Kidney tubule cell (primary cell): ENCODE data around the gene STK32C.
A peak's percentile ranks its signal among the peaks of the same experiment; 100 is the strongest.
"Not testable (repeated sequence)": the region's sequence is repeated elsewhere in the genome, so short reads cannot be mapped to it uniquely, and the experiment has no call there.

Experiments
- DNase-seq: peaks from one replicate; pipeline ENCODE4 v3.0.0-alpha.2; 2018; ENCODE audit warnings: low spot score

Gene STK32C

DNA sequence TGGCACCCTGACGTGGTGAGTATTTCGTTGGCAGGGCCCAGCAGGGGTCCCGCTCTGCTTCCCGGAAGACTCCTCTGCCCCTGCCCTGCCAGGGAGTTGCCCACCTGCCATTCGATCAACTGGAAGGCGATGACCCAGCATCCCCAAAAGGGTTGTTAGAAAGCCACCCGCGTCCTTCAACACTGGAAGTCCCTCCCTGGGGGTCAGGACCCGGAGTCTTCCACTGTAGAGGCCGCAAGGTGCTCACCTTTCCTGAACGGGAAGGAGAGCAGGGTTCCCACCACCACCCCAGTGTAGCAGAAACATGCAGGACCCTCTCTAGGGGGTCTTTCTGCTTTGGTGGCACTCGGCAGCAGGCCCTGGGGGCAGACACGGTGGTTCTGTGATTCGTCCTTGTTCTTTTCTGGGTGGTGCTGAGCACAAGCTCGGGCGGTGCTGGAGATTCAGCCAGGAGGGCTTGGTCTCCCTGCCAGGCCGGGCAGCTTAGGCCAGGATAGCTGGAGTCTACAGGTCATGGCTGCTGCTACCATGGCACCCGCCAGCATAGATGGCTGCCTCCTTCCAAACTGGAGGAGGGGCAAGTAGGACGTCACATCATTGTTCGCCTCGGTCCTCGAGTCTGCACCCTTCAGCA, 140.6 kb downstream of the STK32C start:
- no peak for DNase-seq

DNA sequence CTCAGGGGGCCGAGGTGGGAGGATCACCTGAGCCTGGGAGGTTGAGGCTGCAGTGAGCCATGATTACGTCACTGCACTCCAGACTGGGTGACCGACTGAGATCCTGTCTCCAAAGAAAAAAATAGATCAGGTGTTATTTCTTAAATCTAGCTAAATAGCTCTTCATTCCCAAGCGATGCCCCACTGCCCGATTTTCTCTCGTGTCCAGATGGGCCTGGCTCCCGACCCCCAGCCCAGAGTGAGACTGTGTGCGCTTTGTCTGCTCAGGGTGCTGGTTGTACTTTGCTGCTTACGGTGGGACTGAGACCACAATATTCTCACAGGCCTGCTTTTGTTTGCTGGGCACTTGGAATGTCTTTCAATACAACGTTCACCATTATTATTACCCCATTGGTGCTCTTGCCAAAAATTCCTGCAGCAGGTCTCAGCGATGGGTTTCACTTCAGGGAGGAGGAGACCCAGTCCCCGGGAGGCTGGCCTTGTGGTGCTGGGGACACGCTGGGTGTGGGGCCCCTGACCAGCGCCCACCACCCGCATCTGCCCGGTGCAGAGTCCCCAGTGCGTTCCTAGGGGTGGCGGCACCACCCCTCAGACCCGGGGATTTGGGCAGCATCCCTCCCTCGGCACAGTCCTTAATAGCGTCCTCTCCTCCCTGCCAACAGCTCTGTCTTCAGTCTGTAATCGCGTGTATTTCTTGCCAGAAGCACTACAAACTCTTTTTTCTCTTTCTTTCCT, 141.4 kb downstream of the STK32C start:
- DNase-seq, result no peak

DNA sequence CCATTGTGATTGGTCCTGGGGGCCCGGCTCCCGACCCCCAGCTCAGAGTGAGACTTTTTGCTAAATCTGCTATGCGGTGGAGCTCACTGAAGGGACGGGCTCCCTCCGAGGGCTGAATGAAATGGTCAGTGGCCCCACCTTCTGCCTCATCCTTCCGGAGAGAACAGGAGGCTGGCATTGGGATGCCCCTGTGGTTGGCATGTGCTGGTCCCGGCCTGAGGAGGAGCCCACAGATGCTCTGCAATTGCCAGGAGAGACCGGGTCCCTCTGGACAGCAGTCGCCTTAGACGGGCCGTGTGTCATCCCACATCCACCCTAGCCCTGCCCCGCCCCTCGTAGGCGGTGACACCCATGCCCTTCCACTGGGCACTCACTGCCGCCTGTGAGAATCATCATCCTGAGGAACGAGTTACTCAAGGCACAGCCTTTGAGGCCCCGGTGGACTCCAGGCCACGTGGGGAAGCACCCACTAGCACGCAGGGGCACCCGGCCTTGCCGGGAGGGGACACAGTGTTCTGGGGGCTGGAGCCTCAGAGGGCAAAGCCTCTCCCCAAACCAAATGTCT, 142.3 kb downstream of the STK32C start:
- DNase-seq, result no peak

DNA sequence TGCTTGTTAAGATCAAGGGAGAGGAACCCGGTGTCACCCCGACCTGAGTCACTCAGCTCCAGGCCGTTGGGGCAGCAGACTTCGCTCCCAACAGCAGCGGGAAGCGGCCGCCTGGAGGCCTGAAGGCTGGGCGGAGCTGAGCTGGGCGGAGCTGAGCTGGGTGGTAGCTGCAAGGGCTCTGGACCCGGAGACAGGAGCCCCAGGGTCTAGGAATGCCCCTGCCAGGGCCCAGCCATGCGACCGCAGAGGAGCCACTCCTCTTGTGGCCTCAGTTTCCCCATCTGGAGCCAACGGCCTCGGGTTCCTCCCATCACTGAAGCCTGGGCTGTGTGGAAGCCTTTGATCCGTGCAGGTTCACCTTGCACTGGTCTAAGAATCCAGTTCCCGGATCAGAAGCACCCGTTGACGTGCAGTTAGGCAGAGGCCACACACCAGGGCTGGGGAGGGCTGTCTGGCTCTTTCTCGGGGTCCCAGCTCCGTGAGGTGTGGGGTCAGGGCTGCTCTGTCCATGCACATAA, 142.9 kb downstream of the STK32C start:
- no peak for DNase-seq

DNA sequence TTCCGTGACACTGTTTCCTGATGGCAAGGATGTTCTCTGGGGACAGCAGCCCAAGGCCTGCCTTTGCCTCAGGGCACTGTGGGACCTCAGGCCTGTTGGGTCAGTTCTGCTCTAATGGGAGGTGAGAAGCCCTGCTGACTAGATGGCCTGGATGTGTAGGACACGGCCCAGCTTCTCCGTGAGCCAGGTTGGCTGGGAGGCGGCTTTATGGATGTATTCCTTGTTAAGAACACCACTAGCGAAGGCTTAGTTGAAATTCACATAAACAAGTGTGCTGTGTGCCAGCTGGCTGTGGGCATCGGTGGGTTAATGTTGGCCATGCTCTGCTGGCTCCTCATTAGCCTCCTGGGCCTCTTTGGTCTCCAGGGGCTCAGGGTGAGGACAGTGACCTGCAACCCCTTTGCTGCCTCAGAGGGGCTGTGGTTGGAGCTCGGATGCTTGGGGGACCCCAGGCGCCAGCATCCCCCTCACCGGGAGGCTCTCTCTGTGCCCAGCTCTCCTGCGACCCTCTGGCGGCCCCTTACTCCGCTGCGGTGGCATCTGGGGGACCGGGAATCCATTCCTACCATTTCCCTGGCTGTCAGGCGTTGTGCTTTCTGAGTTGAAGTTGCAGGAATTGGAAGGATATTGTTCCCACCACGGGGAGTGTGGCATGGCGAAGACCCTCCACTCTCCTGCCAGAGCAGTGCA, 143.8 kb downstream of the STK32C start:
- no peak for DNase-seq

- DNase-seq, result peak; percentile 28
These were observed 144.4 kb downstream of the STK32C start for GRCh38 chr10:132163278-132163765.

GRCh38 chr10:132162590-132163277, 145.0 kb downstream of the STK32C start:
- no peak for DNase-seq

GRCh38 chr10:132162021-132162531, 145.7 kb downstream of the STK32C start:
- DNase-seq, result no peak

DNA sequence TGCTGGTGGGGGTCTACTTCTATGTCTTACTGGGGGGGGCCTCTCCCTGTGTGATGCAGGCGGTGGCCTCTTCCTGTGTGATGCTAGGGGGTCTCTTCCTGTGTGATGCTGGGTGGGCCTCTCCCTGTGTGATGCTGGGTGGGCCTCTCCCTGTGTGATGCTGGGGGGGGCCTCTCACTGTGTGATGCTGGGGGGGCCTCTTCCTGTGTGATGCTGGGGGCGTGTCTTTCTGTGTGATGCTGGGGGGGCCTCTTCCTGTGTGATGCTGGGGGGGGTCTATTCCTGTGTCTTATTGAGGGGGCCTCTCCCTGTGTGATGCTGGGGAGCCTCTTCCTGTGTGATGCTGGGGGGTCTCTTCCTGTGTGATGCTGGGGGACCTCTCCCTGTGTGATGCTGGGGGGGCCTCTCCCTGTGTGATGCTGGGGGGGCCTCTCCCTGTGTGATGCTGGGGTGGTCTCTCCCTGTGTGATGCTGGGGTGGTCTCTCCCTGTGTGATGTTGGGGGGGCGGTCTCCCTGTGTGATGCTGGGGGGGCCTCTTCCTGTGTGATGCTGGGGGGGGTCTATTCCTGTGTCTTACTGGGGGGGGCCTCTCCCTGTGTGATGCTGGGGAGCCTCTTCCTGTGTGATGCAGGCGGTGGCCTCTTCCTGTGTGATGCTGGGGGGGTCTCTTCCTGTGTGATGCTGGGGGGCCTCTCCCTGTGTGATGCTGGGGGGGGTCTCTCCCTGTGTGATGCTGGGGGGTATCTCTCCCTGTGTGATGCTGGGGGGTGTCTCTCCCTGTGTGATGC, 146.7 kb downstream of the STK32C start:
- DNase-seq, result not testable (repeated sequence)

DNA sequence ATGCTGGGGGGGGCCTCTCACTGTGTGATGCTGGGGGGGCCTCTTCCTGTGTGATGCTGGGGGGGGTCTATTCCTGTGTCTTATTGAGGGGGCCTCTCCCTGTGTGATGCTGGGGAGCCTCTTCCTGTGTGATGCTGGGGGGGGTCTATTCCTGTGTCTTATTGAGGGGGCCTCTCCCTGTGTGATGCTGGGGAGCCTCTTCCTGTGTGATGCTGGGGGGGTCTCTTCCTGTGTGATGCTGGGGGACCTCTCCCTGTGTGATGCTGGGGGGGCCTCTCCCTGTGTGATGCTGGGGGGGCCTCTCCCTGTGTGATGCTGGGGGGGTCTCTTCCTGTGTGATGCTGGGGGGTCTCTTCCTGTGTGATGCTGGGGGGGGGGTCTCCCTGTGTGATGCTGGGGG, 147.5 kb downstream of the STK32C start:
- DNase-seq, result not testable (repeated sequence)

DNA sequence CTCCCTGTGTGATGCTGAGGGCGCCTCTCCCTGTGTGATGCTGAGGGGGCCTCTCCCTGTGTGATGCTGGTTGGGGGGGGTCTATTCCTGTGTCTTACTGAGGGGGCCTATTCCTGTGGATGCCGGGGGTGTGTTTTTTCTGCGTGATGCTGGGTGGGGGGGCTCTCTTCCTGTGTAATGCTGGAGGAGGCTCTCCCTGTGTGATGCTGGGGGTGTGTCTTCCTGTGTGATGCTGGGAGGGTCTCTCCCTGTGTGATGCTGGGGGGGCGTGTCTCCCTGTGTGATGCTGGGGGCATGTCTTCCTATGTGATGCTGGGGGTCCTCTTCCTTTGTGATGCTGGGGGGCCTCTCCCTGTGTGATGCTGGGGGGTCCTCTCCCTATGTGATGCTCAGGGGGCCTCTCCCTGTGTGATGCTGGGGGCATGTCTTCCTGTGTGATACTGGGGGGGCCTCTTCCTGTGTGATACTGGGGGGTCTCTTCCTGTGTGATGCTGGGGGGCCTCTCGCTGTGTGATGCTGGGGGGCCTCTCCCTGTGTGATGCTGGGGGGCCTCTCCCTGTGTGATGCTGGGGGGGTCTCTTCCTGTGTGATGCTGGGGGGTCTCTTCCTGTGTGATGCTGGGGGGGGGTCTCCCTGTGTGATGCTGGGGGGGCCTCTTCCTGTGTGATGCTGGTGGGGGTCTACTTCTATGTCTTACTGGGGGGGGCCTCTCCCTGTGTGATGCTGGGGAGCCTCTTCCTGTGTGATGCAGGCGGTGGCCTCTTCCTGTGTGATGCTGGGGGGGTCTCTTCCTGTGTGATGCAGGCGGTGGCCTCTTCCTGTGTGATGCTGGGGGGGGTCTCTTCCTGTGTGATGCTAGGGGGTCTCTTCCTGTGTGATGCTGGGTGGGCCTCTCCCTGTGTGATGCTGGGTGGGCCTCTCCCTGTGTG, 148.2 kb downstream of the STK32C start:
- not testable (repeated sequence) for DNase-seq

GRCh38 chr10:132158823-132159222, 148.9 kb downstream of the STK32C start:
- DNase-seq, result no peak

DNA sequence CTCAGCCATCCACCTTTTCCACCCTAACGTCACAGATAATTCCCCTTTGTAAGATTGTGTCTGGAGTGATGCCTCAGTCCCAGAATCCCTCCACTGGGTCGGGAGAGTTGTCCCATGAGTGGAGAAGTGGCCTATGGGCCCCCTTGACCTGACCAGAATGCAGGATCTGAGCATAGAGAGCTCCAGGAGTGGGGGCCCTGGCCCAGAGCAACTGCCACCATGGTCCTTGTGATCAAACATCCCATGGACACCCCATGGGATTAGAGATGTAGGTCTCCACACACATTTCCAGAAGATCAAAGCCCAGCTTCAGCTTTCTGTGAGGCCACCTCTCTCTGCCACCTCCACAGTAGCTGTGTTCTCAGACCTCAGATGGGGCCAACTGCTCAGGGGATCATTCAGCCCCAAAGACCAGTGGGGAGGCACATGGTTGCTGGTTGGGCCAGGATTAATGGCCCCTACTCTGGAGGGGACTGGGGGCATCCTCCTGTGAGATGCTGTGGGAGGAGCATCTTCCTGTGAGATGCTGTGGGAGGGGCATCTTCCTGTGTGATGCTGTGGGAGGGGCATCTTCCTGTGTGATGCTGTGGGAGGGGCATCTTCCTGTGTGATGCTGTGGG, 149.5 kb downstream of the STK32C start:
- no peak for DNase-seq
